ENCODE data around the gene TIGD3.

DNA sequence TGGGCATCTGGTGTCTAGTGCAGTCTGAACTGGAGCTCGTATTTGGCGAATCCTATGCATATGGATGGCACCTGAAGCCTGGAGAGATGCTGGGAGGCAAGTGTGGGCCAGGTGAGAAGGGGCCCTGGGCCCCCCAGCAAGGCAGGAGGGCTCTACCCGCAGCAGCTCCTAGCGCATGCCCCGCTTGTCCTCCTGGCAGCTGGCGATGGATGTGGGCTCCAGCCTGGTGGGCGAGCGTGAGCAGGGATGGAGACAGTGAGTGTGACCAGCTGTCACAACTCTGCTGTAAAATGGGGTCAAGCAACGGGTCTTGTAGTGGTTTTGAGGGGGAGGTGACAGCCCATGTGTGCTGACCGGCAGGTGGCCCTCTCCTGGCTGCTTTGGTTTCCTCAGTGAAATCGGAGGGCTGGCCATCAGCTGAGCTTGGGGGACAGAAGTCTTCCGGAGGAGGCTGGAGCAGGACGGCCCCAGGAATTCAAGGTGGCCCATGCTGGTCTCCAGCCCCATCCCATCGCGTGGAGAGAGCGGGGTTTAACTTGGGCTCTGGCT is 43.9 kb downstream of the TIGD3 start:
- TF ChIP-seq ZNF883 (CRISPR knock-in tag; IDR thresholded peaks at IDR 0.05; ENCODE audit: not compliant biosample characterization) (no peak), FUBP1 (CRISPR knock-in tag; IDR thresholded peaks at IDR 0.05; ENCODE audit: borderline replicate concordance) (no peak), HIVEP1 (CRISPR knock-in tag; IDR thresholded peaks at IDR 0.05) (no peak), POLR2A (IDR thresholded peaks at IDR 0.05; ENCODE audit: insufficient read depth in 1 of 2, low read depth in 2 of 2, low read length in 2 of 2) (no peak)
